Right lobe of liver (tissue), 4 donors: ENCODE data around the gene C3orf20.
"Not testable (repeated sequence)": the region's sequence is repeated elsewhere in the genome, so short reads cannot be mapped to it uniquely, and the experiment has no call there.

Experiments used
- CTCF ChIP-seq, 4 donors: fragments of 200-600 bp in 3 of 4; fragments of 450-650 bp in 1 of 4; IDR thresholded peaks; one replicate each; pipeline versions ENCODE4 v1.5.1 to v1.8.0; 2016 to 2022; ENCODE audit warnings: antibody characterized with exemption in 4 of 4, mild to moderate bottlenecking in 2 of 4
- POLR2A ChIP-seq: fragments of 450-650 bp; IDR thresholded peaks from one replicate; pipeline ENCODE4 v1.6.1; 2017; ENCODE audit warnings: antibody characterized with exemption, mild to moderate bottlenecking
- donor health status: DM: no; HTN: no; CAD: no.
- donor health status: DM: no; HTN: no; CAD: no.
- donor health status: DM: no; HTN: yes; CAD: no.

- not testable (repeated sequence) for TF ChIP-seq CTCF (IDR thresholded peaks at IDR 0.05); POLR2A
These were observed 22.5 kb upstream of the C3orf20 start for GRCh38 chr3:14652360-14652907.
